Measurements from ENCODE around the gene RAB3C. TPM values are rescaled to one million over a fixed set of nuclear protein-coding genes. Genes with fewer than 3 reads are reported as not detected.

The RAB3C gene
- total RNA-seq, 1 donor from 2014 or later = not detected

- TF ChIP-seq CTCF (IDR thresholded peaks at IDR 0.05; ENCODE audit: insufficient read depth, low read length, severe bottlenecking) = peak; percentile 89
- DNase-seq (ENCODE audit: low read depth) (peak; percentile 54), FAIRE-seq (peak; percentile 62)
- no peak overlapping the region for H3K4me3 ChIP-seq (ENCODE audit: low read depth, low read length)
- no peaks in the 10 kb centered on the region for H3K36me3 ChIP-seq (ENCODE audit: control insufficient read depth, insufficient read depth, low read length)
- no peaks in the 10 kb centered on the region for H3K27me3 ChIP-seq (ENCODE audit: control insufficient read depth, insufficient read depth, low read length)
Observed at GRCh38 chr5:58886315-58887207, 303.7 kb downstream of the RAB3C start.

- no peak for DNase-seq (ENCODE audit: low read depth)
- FAIRE-seq = no peak
- no peaks in the 10 kb centered on the region for H3K27me3 ChIP-seq (ENCODE audit: control insufficient read depth, insufficient read depth, low read length)
- H3K4me3 ChIP-seq (ENCODE audit: low read depth, low read length) = no peak overlapping the region
- H3K36me3 ChIP-seq (ENCODE audit: control insufficient read depth, insufficient read depth, low read length) = no peaks in the 10 kb centered on the region
- no peak for TF ChIP-seq CTCF (IDR thresholded peaks at IDR 0.05; ENCODE audit: insufficient read depth, low read length, severe bottlenecking)
Observed at GRCh38 chr5:58887311-58887710, 304.4 kb downstream of the RAB3C start.

GRCh38 chr5:58887721-58888409, 305.0 kb downstream of the RAB3C start:
- no peaks in the 10 kb centered on the region for H3K36me3 ChIP-seq (ENCODE audit: control insufficient read depth, insufficient read depth, low read length)
- TF ChIP-seq CTCF (IDR thresholded peaks at IDR 0.05; ENCODE audit: insufficient read depth, low read length, severe bottlenecking) = no peak
- no peaks in the 10 kb centered on the region for H3K27me3 ChIP-seq (ENCODE audit: control insufficient read depth, insufficient read depth, low read length)
- DNase-seq (ENCODE audit: low read depth) = no peak
- peak; percentile 32 for FAIRE-seq
- H3K4me3 ChIP-seq (ENCODE audit: low read depth, low read length) = no peak overlapping the region

GRCh38 chr5:58890265-58890664, 307.4 kb downstream of the RAB3C start:
- no peak for TF ChIP-seq CTCF (IDR thresholded peaks at IDR 0.05; ENCODE audit: insufficient read depth, low read length, severe bottlenecking)
- FAIRE-seq (no peak), DNase-seq (ENCODE audit: low read depth) (no peak)
- Histone ChIP-seq H3K27me3 (ENCODE audit: control insufficient read depth, insufficient read depth, low read length) (no peaks in the 10 kb centered on the region), H3K36me3 (ENCODE audit: control insufficient read depth, insufficient read depth, low read length) (no peaks in the 10 kb centered on the region), H3K4me3 (ENCODE audit: low read depth, low read length) (no peak overlapping the region)

- Histone ChIP-seq H3K4me3 (ENCODE audit: low read depth, low read length) (no peak overlapping the region), H3K27me3 (ENCODE audit: control insufficient read depth, insufficient read depth, low read length) (no peaks in the 10 kb centered on the region), H3K36me3 (ENCODE audit: control insufficient read depth, insufficient read depth, low read length) (no peaks in the 10 kb centered on the region)
- DNase-seq (ENCODE audit: low read depth) (no peak), FAIRE-seq (no peak)
- TF ChIP-seq CTCF (IDR thresholded peaks at IDR 0.05; ENCODE audit: insufficient read depth, low read length, severe bottlenecking) = no peak
Observed at GRCh38 chr5:58890701-58891085, 307.8 kb downstream of the RAB3C start.
